Retinal pigment epithelial cell (primary cell): Measurements from ENCODE around the gene GPR141.
"Not testable (repeated sequence)": the region's sequence is repeated elsewhere in the genome, so short reads cannot be mapped to it uniquely, and the experiment has no call there.

Experiments used
- DNase-seq: peaks from one replicate; pipeline ENCODE4 v3.0.0-alpha.2; 2010; ENCODE audit warnings: low read depth
- H3K4me3 ChIP-seq: 2 replicates; pipeline ENCODE4 v1.5.1; 2011; ENCODE audit warnings: mild to moderate bottlenecking, low read length, control low read depth, moderate library complexity
- CTCF ChIP-seq: conservative IDR thresholded peaks from 2 replicates; pipeline ENCODE4 v1.5.1; 2011; ENCODE audit warnings: low read depth, low read length, control low read depth, inconsistent platforms

The GPR141 gene

DNA sequence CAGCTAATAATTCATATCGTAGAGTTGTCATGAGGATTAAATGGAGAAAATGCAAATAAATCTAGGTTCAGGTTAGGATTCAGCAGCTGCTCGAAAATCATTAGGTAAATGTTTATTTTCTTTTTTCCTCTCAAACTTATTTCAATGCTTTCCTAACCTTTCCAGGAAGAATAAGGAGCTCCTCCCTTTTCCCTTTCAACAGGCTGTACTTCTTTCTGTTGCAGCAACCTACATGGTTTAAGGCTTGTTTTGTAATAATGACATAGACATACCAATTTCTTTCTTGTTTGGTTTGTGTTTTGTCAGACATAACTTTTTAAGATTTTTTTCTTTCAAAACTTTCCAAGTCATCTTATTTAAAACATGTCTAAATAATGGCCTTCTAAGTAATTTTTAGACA is 18.2 kb downstream of the GPR141 start:
- DNase-seq: no peak
- TF ChIP-seq CTCF: no peak
- H3K4me3 ChIP-seq: no peak overlapping the region

GRCh38 chr7:37703361-37703760 is 19.8 kb downstream of the GPR141 start:
- TF ChIP-seq CTCF: no peak
- DNase-seq: no peak
- no peak overlapping the region for H3K4me3 ChIP-seq

- H3K4me3 ChIP-seq, DNase-seq: not testable (repeated sequence)
Measured at GRCh38 chr7:37704328-37704833, 20.8 kb downstream of the GPR141 start.

DNA sequence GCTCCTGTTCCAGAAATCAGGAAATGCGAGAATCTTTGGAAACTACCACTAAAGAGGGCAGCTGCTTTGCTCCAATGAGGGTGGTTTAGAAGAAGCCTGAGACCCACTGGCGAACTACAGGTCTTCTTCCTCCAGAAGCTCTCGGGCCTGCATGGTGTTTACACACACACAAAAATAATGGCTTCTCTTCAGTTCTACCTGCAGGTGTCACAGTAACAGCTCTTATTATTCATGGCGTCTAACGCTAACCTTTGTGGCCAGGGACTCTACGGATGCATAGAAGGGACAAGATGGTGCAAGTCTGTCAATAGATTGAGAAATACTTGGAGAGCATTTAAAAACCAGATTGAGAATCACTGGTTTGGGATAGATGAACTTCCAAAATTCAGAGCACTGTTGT is 22.4 kb downstream of the GPR141 start:
- DNase-seq: no peak
- no peak for TF ChIP-seq CTCF
- H3K4me3 ChIP-seq: no peak overlapping the region

- TF ChIP-seq CTCF: no peak
- H3K4me3 ChIP-seq: no peak overlapping the region
- no peak for DNase-seq
Measured at GRCh38 chr7:37706804-37707203, 23.2 kb downstream of the GPR141 start.

DNA sequence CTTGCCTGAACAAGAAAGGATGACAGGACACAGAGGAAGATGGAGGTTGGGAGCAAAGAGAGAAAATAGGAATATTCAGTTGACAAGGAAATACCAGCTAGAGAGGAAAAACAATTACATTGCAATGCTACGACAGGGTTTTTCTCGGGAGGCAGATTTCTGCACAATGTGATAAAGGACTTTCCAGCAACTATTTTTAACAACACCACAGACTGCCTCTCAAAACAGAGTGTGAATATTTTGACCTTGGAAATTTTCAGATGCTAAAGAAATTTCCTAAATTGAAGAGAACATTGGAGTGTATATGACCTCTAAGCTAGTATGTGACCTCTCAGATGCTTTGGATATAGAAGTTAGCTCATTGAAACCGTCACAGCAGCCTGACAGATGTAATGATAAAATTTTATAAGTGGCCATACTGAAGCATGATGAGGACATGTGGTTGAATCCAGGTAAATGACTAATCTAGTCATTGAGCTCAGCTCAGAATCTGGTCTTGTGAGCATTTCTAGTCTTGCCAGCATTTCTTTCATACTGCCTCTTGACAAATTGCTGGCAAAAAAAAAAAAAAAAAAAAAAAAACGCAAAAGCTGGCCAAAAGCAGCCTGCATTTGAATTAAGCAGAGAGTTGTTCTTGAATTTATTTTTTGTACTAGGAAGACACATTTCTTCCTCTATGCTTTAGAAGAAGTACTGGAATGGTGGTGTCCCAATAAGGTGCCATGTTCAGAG is 24.4 kb downstream of the GPR141 start:
- no peak overlapping the region for H3K4me3 ChIP-seq
- no peak for DNase-seq
- TF ChIP-seq CTCF: no peak

DNA sequence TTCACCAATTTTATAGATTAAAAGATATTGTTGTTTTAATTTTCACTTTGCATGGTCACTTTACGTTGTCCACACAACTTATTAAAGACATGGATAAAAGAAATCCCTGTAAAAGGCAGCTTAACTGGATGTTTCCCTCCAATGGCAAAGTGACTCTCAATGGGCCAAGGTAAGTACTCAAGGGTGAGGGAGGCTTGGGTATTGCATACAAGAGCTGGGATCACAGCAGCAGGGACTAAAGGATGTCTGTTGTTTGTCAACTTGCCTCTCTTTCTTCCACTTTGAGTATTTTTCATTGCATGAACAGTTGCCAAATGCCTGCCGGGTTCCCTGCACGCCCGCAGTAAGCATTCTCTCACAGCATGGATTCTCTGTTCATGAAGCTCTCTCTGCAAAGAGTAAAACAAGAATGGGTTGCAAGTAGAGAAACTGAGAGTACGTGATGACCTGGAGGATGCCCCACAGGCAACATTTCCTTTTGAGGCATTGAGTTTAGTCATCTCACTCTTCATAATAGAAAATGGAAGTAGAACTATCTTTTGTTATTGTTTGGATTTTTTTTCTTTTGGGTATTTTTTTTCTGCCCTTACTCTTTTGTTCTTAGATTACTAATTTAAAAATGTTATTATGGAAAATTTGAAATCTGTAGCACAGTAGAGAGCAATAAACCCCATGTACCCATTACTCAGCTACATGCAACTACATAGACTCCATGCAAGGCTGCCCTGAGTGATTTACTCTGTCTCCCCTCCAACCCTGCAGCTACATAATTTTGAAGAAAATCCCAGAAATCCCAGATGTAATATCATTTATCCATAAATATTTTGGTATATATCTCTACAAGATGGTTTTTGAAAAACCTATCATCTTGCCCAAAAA is 26.3 kb downstream of the GPR141 start:
- TF ChIP-seq CTCF: no peak
- no peak overlapping the region for H3K4me3 ChIP-seq
- no peak for DNase-seq
